Gastrocnemius medialis (tissue), 4 donors: ENCODE results near the gene CNGB1.

ENCODE experiments used
- POLR2A ChIP-seq, 2 donors: fragments of 450-650 bp; IDR thresholded peaks; one replicate each; pipeline ENCODE4 v1.6.1; 2017; ENCODE audit warnings: antibody characterized with exemption in 2 of 2, mild to moderate bottlenecking in 2 of 2, moderate library complexity in 2 of 2
- TF ChIP-seq, protein P1 (sequence below), 5 experiments: fragments of 450-650 bp in 3 of 5; fragments of 200-600 bp in 2 of 5; sonication (generic) in 2 of 5; IDR thresholded peaks in 4 of 5; conservative IDR thresholded peaks in 1 of 5; 1 replicate in 4 of 5; 2 replicates in 1 of 5; pipeline ENCODE4 v1.5.1; 2016 to 2019; ENCODE audit warnings: antibody characterized with exemption in 5 of 5, mild to moderate bottlenecking in 3 of 5, moderate library complexity in 3 of 5

DNA sequence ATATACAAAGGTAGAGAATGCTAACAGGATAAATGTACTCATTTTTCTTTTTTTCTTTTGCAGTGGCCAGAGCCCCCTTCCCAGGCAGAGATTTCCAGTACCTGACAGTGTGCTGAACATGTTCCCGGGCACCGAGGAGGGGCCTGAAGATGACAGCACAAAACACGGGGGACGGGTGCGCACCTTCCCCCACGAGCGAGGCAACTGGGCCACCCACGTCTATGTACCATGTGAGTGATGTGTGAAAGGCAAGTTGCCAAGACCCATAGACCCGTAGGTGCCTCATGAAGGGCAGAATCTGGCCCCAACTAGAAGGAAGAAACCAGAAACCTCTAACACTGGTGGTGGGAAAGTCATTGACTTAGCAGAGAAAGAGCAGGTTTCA lies 31.5 kb upstream of the CNGB1 start:
- TF ChIP-seq, protein P1, sequence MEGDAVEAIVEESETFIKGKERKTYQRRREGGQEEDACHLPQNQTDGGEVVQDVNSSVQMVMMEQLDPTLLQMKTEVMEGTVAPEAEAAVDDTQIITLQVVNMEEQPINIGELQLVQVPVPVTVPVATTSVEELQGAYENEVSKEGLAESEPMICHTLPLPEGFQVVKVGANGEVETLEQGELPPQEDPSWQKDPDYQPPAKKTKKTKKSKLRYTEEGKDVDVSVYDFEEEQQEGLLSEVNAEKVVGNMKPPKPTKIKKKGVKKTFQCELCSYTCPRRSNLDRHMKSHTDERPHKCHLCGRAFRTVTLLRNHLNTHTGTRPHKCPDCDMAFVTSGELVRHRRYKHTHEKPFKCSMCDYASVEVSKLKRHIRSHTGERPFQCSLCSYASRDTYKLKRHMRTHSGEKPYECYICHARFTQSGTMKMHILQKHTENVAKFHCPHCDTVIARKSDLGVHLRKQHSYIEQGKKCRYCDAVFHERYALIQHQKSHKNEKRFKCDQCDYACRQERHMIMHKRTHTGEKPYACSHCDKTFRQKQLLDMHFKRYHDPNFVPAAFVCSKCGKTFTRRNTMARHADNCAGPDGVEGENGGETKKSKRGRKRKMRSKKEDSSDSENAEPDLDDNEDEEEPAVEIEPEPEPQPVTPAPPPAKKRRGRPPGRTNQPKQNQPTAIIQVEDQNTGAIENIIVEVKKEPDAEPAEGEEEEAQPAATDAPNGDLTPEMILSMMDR (IDR thresholded peaks at IDR 0.05 in 4 of 5, conservative IDR thresholded peaks at IDR 0.05 in 1 of 5), result no peak
- TF ChIP-seq POLR2A (IDR thresholded peaks at IDR 0.05), result no peak
